HG02642 (cell line): ENCODE data around the gene LENG9.

Experiments used
- ATAC-seq: cut with Tn5 transposase; IDR thresholded peaks from one replicate; pipeline ENCODE4 v1.9.1; 2021; ENCODE audit warnings: mild to moderate bottlenecking; ENCODE audit not compliant: unreplicated experiment, poor library complexity

Gene LENG9

GRCh38 chr19:54424660-54425381, 38.8 kb downstream of the LENG9 start:
- no peak for ATAC-seq

GRCh38 chr19:54424201-54424600, 39.4 kb downstream of the LENG9 start:
- ATAC-seq = no peak

- no peak for ATAC-seq
Observed at GRCh38 chr19:54422136-54422535, 41.4 kb downstream of the LENG9 start.

- ATAC-seq = no peak
Observed at GRCh38 chr19:54421521-54421920, 42.1 kb downstream of the LENG9 start.

GRCh38 chr19:54421169-54421516, 42.4 kb downstream of the LENG9 start:
- no peak for ATAC-seq

- ATAC-seq = no peak
Observed at GRCh38 chr19:54420383-54421168, 43.0 kb downstream of the LENG9 start.

GRCh38 chr19:54420068-54420382, 43.6 kb downstream of the LENG9 start:
- ATAC-seq = no peak

GRCh38 chr19:54418930-54419800, 44.4 kb downstream of the LENG9 start:
- no peak for ATAC-seq

GRCh38 chr19:54418030-54418929, 45.3 kb downstream of the LENG9 start:
- ATAC-seq = no peak

GRCh38 chr19:54416695-54417491, 46.7 kb downstream of the LENG9 start:
- no peak for ATAC-seq

GRCh38 chr19:54415901-54416673, 47.5 kb downstream of the LENG9 start:
- no peak for ATAC-seq

GRCh38 chr19:54415208-54415900, 48.2 kb downstream of the LENG9 start, which contains the start of gene TTYH1:
TSS of gene TTYH1 (plus strand) at chr19:54415464. CDS start at chr19:54415553, 89 bp downstream.
- ATAC-seq = no peak

GRCh38 chr19:54414156-54414555, 49.4 kb downstream of the LENG9 start:
- no peak for ATAC-seq

GRCh38 chr19:54412877-54413276, 50.7 kb downstream of the LENG9 start:
- no peak for ATAC-seq
